MCF 10A (cell line): ENCODE results near the gene CACUL1. TPM values are rescaled to one million over a fixed set of nuclear protein-coding genes. Genes with fewer than 3 reads are reported as not detected.

Source experiments
- BruUV-seq: library from RNA; stranded (reverse); fragments of 400-500 nt; replicated peaks from 2 replicates; lab custom pipeline; 2021; lab: Mats Ljungman, UMichigan
- CTCF ChIA-PET: fragments of 300-600 bp; sonication (Branson Sonifier 250); formaldehyde crosslinking; extraction: SDS; loops from one replicate; lab custom pipeline; 2021; ENCODE audit warnings: antibody characterized with exemption, inconsistent platforms; lab: Yijun Ruan, JAX
- POLR2A ChIA-PET: fragments of 300-600, 350-650 bp; sonication (Branson Sonifier 250); formaldehyde crosslinking; extraction: SDS; loops from one replicate; lab custom pipeline; 2020; ENCODE audit warnings: antibody characterized with exemption, inconsistent platforms; lab: Yijun Ruan, JAX
- DNase-seq: peaks from one replicate; pipeline ENCODE4 v3.0.0-alpha.2; 2018; ENCODE audit not compliant: unreplicated experiment
- H3K27ac Mint-ChIP-seq: one replicate; pipeline ENCODE4 v1.8.0; 2022; ENCODE audit warnings: mild to moderate bottlenecking, low read depth, mixed read lengths; ENCODE audit not compliant: unreplicated experiment
- H3K27me3 Mint-ChIP-seq: one replicate; pipeline ENCODE4 v1.8.0; 2022; ENCODE audit warnings: mixed read lengths; ENCODE audit not compliant: insufficient read depth, unreplicated experiment
- H3K36me3 Mint-ChIP-seq: one replicate; pipeline ENCODE4 v1.8.0; 2022; ENCODE audit warnings: mild to moderate bottlenecking, moderate library complexity, mixed read lengths; ENCODE audit not compliant: insufficient read depth, unreplicated experiment
- H3K4me1 Mint-ChIP-seq: one replicate; pipeline ENCODE4 v1.8.0; 2022; ENCODE audit warnings: mixed read lengths; ENCODE audit not compliant: insufficient read depth, unreplicated experiment
- H3K4me3 Mint-ChIP-seq: one replicate; pipeline ENCODE4 v1.8.0; 2022; ENCODE audit warnings: mild to moderate bottlenecking, moderate library complexity, mixed read lengths; ENCODE audit not compliant: unreplicated experiment
- H3K9me3 Mint-ChIP-seq: one replicate; pipeline ENCODE4 v1.8.0; 2022; ENCODE audit warnings: mixed read lengths; ENCODE audit not compliant: unreplicated experiment
- intact Hi-C: fragments of 100-400 bp; cut with micrococcal nuclease; formaldehyde crosslinking; loops from 2 replicates; pipeline ENCODE4 v1.14.1; 2022
- total RNA-seq: library from RNA; stranded (reverse); gene quantifications from 2 replicates; pipeline ENCODE4 v1.2.3, GENCODE V29; 2022
- TF ChIP-seq, protein P1 (sequence below): fragments of 200-600 bp; IDR thresholded peaks from one replicate; pipeline ENCODE4 v1.8.0; 2022; ENCODE audit warnings: antibody characterized with exemption, mild to moderate bottlenecking; ENCODE audit not compliant: unreplicated experiment

The CACUL1 gene
- total RNA-seq, 1 experiment from 2014 or later, result 45.9 TPM

DNA sequence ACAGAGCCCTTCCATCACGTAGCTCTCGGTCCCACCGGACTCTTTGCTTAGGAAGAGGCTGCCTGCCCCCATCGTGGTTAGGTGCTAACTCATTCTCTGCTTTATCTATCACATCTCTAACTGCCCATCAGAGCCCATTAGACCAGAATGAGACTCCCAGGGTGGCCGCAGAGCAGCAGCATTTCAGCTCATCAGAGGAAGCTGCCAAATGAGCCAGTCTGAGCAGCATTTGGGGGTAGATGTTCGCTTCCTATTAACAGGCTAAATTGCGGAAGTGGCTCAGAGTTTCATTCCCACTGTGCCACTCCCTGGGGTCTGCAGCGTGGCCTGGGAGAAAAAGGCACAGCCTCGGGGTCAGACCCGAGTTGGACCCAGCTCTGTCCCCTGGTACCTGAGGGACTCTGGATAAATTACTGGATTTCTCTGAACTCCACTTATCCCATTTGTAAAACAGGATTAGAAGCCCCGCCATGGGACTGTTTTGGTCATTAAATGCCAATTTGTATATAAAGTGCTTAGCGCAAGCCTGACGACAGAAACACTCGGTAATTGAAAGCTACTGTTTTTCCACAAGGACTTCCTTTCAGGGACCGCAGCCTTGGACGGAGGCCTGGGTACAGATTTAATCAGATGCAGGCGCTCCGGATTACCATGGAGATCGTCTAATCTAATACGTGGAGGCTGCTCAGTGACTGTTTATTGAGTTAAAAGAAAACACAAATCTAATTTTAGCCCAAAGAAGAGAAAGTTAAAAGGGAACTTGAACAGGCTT, 85.6 kb downstream of the CACUL1 start:
- Mint-ChIP-seq H3K4me3 (no peak overlapping the region), H3K27ac (no peak overlapping the region), H3K4me1 (no peaks in the 10 kb centered on the region), H3K9me3 (no peaks in the 10 kb centered on the region), H3K27me3 (no peaks in the 10 kb centered on the region), H3K36me3 (peaks cover 11% of the 10 kb centered on the region)
- TF ChIP-seq, protein P1, sequence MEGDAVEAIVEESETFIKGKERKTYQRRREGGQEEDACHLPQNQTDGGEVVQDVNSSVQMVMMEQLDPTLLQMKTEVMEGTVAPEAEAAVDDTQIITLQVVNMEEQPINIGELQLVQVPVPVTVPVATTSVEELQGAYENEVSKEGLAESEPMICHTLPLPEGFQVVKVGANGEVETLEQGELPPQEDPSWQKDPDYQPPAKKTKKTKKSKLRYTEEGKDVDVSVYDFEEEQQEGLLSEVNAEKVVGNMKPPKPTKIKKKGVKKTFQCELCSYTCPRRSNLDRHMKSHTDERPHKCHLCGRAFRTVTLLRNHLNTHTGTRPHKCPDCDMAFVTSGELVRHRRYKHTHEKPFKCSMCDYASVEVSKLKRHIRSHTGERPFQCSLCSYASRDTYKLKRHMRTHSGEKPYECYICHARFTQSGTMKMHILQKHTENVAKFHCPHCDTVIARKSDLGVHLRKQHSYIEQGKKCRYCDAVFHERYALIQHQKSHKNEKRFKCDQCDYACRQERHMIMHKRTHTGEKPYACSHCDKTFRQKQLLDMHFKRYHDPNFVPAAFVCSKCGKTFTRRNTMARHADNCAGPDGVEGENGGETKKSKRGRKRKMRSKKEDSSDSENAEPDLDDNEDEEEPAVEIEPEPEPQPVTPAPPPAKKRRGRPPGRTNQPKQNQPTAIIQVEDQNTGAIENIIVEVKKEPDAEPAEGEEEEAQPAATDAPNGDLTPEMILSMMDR, result no peak
- no TSS peak for BruUV-seq
- intact Hi-C loops, result no loop called here
- ChIA-PET CTCF (interaction anchor here (0.5 to 1.6 kb wide), 4 partner anchors 88 to 397 kb away, joined by 3 to 4 read pairs (median 3); no protein-coding TSS in a partner anchor), POLR2A (interaction anchor here (0.6 to 1.5 kb wide), 2 partner anchors 100 to 252 kb away, joined by 3 to 4 read pairs; no protein-coding TSS in a partner anchor)
- no peak for DNase-seq

DNA sequence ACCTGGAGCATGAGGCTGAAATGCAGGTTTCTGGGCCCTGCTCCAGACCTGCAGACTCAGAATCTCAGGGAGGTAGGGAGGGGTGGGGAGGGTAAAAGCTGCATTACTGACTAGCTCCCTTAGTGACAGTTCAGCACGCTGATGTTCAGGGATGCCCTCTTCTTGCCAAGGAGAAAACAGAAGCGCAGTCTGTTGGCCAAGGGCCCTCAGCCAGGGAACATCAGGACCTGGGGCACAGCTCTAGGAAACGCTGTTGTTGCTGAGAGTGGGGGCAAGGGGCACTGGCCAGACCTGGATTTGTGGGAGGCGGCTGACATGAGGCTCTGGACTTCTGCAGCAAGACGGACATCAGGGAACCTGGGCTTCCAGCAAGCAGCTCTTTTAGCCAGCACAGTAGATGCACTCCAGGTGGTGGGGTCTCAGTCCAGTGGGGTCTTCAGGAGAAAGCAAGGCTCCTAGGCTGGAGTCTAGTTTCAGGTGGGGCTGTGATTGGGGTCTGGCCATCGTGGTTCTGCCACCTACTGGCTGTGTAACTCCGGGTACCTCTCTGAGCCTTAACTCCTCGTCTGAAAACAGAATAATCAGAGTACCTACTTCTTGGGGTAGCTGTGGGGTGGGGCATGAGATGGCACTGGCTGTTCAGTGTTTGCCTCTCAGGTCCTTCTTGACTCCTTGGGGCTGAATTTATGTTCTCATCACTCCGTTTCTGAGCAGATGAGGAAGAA, 86.4 kb downstream of the CACUL1 start:
- Mint-ChIP-seq H3K27ac (no peak overlapping the region), H3K4me3 (no peak overlapping the region), H3K27me3 (no peaks in the 10 kb centered on the region), H3K4me1 (no peaks in the 10 kb centered on the region), H3K36me3 (peaks cover 11% of the 10 kb centered on the region), H3K9me3 (no peaks in the 10 kb centered on the region)
- ChIA-PET CTCF (interaction anchor here (0.5 to 1.6 kb wide), 4 partner anchors 88 to 398 kb away, joined by 3 to 5 read pairs (median 4); no protein-coding TSS in a partner anchor), POLR2A (interaction anchor here (1.5 kb wide), 1 partner anchor 99 kb away, joined by 4 read pairs; no protein-coding TSS in a partner anchor)
- DNase-seq, result no peak
- TF ChIP-seq, protein P1, result no peak
- no TSS peak for BruUV-seq
- intact Hi-C loops, result no loop called here

DNA sequence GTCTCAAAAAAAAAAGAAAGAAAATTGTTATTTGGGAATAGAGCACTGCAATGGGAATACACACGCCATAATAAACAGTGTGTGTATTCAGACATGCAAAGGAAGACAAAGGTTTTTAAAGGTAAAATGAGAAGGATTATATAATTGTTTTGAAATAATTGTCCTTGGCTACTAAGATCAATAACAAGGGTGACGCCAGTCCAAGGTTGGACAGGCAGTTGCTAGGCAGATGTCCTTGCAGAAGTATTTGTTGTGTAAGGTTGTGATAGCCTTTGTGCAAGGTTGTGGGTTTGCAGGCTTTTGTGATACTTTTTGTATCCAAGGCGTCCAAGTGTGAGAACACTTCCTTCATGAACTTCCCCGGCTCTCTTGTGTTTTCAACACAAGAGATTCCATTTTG, 87.0 kb downstream of the CACUL1 start:
- ChIA-PET CTCF (interaction anchor here (0.9 kb wide), 1 partner anchor 137 kb away, joined by 5 read pairs; no protein-coding TSS in a partner anchor), POLR2A (no interaction called here)
- no peaks in the 10 kb centered on the region for H3K9me3 Mint-ChIP-seq
- intact Hi-C loops, result no loop called here
- H3K4me1 Mint-ChIP-seq, result no peaks in the 10 kb centered on the region
- DNase-seq, result no peak
- no TSS peak for BruUV-seq
- TF ChIP-seq, protein P1, result no peak
- H3K27me3 Mint-ChIP-seq, result no peaks in the 10 kb centered on the region
- no peak overlapping the region for H3K27ac Mint-ChIP-seq
- H3K36me3 Mint-ChIP-seq, result peaks cover 5% of the 10 kb centered on the region
- no peak overlapping the region for H3K4me3 Mint-ChIP-seq

DNA sequence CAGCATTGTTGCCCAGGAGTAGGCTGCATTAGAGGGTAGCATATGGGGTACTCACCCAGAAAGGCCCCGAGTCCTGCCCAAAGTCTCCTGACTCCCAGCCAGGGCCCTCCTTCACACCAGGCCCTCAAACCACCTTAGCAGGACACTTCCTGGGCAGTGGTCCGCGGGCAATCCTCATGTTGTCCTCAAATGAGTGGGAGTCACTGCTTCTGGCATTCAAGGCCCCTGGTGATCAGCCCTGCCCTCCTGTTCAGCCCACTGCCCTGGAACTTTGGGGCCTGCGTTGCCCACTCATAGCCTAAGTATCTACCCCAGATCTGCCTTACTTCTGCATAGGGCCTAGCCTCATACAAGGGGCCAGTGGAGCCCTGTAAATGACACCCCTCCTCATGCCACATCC, 88.4 kb downstream of the CACUL1 start:
- intact Hi-C loops, result no loop called here
- Mint-ChIP-seq H3K4me1 (no peaks in the 10 kb centered on the region), H3K36me3 (peaks cover 5% of the 10 kb centered on the region), H3K27me3 (no peaks in the 10 kb centered on the region), H3K27ac (no peak overlapping the region), H3K4me3 (no peak overlapping the region), H3K9me3 (no peaks in the 10 kb centered on the region)
- no TSS peak for BruUV-seq
- ChIA-PET CTCF (no interaction called here), POLR2A (interaction anchor here (0.6 to 1.0 kb wide), 2 partner anchors 35 to 98 kb away, joined by 3 to 4 read pairs; no protein-coding TSS in a partner anchor)
- no peak for DNase-seq
- TF ChIP-seq, protein P1, result no peak
